SK-N-SH (cell line): Measurements from ENCODE around the gene SEMA3C. TPM values are rescaled to one million over a fixed set of nuclear protein-coding genes. Genes with fewer than 3 reads are reported as not detected.
A peak's percentile ranks its signal among the peaks of the same experiment; 100 is the strongest.

Experiments used
- CTCF ChIA-PET: fragments of 300-600, 350-600 bp; formaldehyde crosslinking; extraction: SDS; loops from one replicate; lab custom pipeline; 2021; lab: Yijun Ruan, JAX
- POLR2A ChIA-PET: fragments of 350-600 bp; sonication (Branson Sonifier 250); formaldehyde crosslinking; extraction: SDS; loops from one replicate; lab custom pipeline; 2020; ENCODE audit warnings: antibody characterized with exemption, inconsistent platforms; lab: Yijun Ruan, JAX
- DNase-seq: peaks from one replicate; pipeline ENCODE4 v3.0.0; 2012
- H2AFZ ChIP-seq: fragments of 200-600 bp; sonication (generic); 2 replicates; pipeline ENCODE4 v1.8.1; 2016; ENCODE audit warnings: antibody characterized with exemption, mild to moderate bottlenecking, low read depth
- H3F3A ChIP-seq: fragments of 200-600 bp; sonication (generic); replicated peaks from 2 replicates; pipeline ENCODE3; 2016; ENCODE audit warnings: antibody characterized with exemption, mild to moderate bottlenecking; ENCODE audit not compliant: insufficient read depth
- H3K27ac ChIP-seq, 2 experiments: fragments of 200-500 bp in 1 of 2; fragments of 200-600 bp in 1 of 2; sonication (Bioruptor generic) in 1 of 2; sonication (generic), shearing (Covaris generic) in 1 of 2; 2 replicates each; pipeline versions ENCODE4 v1.5.1 to v1.6.1; 2014 to 2016; ENCODE audit warnings: low read depth in 2 of 2, inconsistent platforms in 1 of 2, low read length in 1 of 2, mild to moderate bottlenecking in 1 of 2, mixed read lengths in 1 of 2
- H3K27me3 ChIP-seq: fragments of 200-600 bp; sonication (generic), shearing (Covaris generic); 2 replicates; pipeline ENCODE4 v1.6.1; 2016; ENCODE audit warnings: mixed run types; ENCODE audit not compliant: insufficient read depth
- H3K36me3 ChIP-seq, 2 experiments: fragments of 200-500 bp in 1 of 2; fragments of 200-600 bp in 1 of 2; sonication (Bioruptor generic) in 1 of 2; sonication (generic) in 1 of 2; replicated peaks in 1 of 2; 2 replicates each; pipeline versions ENCODE3 to v1.5.1; 2014 to 2016; ENCODE audit warnings: low read length in 1 of 2, mild to moderate bottlenecking in 1 of 2; ENCODE audit not compliant: insufficient read depth in 2 of 2, control insufficient read depth in 1 of 2
- H3K4me1 ChIP-seq, 2 experiments: fragments of 200-500 bp in 1 of 2; fragments of 200-600 bp in 1 of 2; sonication (Bioruptor generic) in 1 of 2; sonication (generic), shearing (Covaris generic) in 1 of 2; 2 replicates each; pipeline versions ENCODE4 v1.5.1 to v1.6.1; 2014 to 2016; ENCODE audit warnings: low read depth in 1 of 2, low read length in 1 of 2, mixed run types in 1 of 2; ENCODE audit not compliant: insufficient read depth in 2 of 2, control insufficient read depth in 1 of 2
- H3K4me2 ChIP-seq: fragments of 200-600 bp; sonication (generic), shearing (Covaris generic); 2 replicates; pipeline ENCODE4 v1.6.1; 2017; ENCODE audit warnings: mixed run types
- H3K4me3 ChIP-seq, 2 experiments: fragments of 200-500 bp in 1 of 2; fragments of 200-600 bp in 1 of 2; sonication (Bioruptor generic) in 1 of 2; sonication (generic), shearing (Covaris generic) in 1 of 2; 2 replicates each; pipeline versions ENCODE4 v1.5.1 to v1.8.1; 2014 to 2016; ENCODE audit warnings: low read depth in 2 of 2, inconsistent platforms in 1 of 2, low read length in 1 of 2, mild to moderate bottlenecking in 1 of 2, mixed read lengths in 1 of 2, moderate library complexity in 1 of 2
- H3K79me2 ChIP-seq: fragments of 200-600 bp; sonication (generic); 2 replicates; pipeline ENCODE4 v1.8.1; 2017; ENCODE audit warnings: mild to moderate bottlenecking; ENCODE audit not compliant: insufficient read depth
- H3K9ac ChIP-seq: fragments of 200-600 bp; sonication (generic); 2 replicates; pipeline ENCODE4 v1.6.1; 2017; ENCODE audit warnings: mixed run types
- H3K9me2 ChIP-seq: fragments of 200-600 bp; sonication (generic); 2 replicates; pipeline ENCODE4 v1.6.1; 2017; ENCODE audit warnings: mixed run types
- H3K9me3 ChIP-seq: fragments of 200-600 bp; sonication (generic); 2 replicates; pipeline ENCODE4 v1.6.1; 2017; ENCODE audit warnings: mixed run types, mild to moderate bottlenecking, moderate library complexity
- H4K20me1 ChIP-seq: fragments of 200-600 bp; sonication (generic); 2 replicates; pipeline ENCODE4 v1.6.1; 2017; ENCODE audit warnings: mild to moderate bottlenecking, mixed run types; ENCODE audit not compliant: insufficient read depth
- EZH2phosphoT487 ChIP-seq: fragments of 200-600 bp; sonication (generic); IDR thresholded peaks from 2 replicates; pipeline ENCODE4 v1.6.1; 2017; ENCODE audit warnings: low read depth, mixed run types, mild to moderate bottlenecking, antibody characterized with exemption, moderate library complexity, borderline replicate concordance
- FOSL2 ChIP-seq: IDR thresholded peaks from 2 replicates; pipeline ENCODE4 v1.4.0; 2012; ENCODE audit warnings: low read depth, mild to moderate bottlenecking, moderate library complexity, borderline replicate concordance
- GABPA ChIP-seq: IDR thresholded peaks from 2 replicates; pipeline ENCODE4 v1.4.0; 2012; ENCODE audit warnings: low read depth, mild to moderate bottlenecking
- JUND ChIP-seq: IDR thresholded peaks from 2 replicates; pipeline ENCODE4 v1.4.0; 2012
- MEF2A ChIP-seq: IDR thresholded peaks from 2 replicates; pipeline ENCODE4 v1.4.0; 2012; ENCODE audit warnings: low read depth, borderline replicate concordance
- SMC3 ChIP-seq: IDR thresholded peaks from 2 replicates; pipeline ENCODE4 v1.6.1; 2012; ENCODE audit warnings: low read depth, low read length, improper control_type of control experiment
- WGBS: methylation state at CpG from one replicate; pipeline ENCODE4 v1.1.6; 2017; ENCODE audit warnings: low lambda C conversion rate; 5-methylcytosine and 5-hydroxymethylcytosine counted together
- polyA plus RNA-seq, 3 experiments: library from polyadenylated mRNA; depleted of rRNA; stranded (reverse); fragments of >200 nt; gene quantifications; 2 replicates each; pipeline ENCODE4 v1.2.3, GENCODE V29; 2012
- TF ChIP-seq, protein P1 (sequence below): IDR thresholded peaks from 2 replicates; pipeline ENCODE4 v1.4.0; 2012; ENCODE audit warnings: low read depth, borderline replicate concordance
- TF ChIP-seq, protein P2 (sequence below): IDR thresholded peaks from 2 replicates; pipeline ENCODE4; 2012

Gene SEMA3C
- polyA plus RNA-seq, 1 of the 3 experiments (the other 2 are of a cell fraction) = 51.1 TPM

DNA sequence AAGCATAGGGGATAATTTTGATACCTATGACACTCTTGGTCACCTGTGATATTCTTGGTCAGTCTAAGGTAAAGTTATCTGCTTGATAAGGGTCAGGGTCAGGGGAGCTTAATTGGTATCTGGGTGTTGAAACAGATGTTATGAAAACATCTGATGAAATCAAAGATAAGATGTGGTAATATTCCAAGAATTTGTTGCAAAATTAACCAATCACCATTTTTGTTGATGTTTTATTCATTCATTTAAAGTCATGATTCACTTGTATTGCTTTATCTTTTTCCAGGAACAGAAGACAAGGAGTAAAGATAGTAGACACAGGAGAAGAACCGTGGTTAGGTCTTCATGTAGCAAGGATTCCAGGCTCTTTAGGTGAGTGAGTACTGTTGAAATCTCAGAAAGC is 103.1 kb downstream of the SEMA3C start:
- no peak overlapping the region for H3K27ac ChIP-seq
- H3K36me3 ChIP-seq = peaks cover 14 to 19% of the 10 kb centered on the region in 2 experiments

DNA sequence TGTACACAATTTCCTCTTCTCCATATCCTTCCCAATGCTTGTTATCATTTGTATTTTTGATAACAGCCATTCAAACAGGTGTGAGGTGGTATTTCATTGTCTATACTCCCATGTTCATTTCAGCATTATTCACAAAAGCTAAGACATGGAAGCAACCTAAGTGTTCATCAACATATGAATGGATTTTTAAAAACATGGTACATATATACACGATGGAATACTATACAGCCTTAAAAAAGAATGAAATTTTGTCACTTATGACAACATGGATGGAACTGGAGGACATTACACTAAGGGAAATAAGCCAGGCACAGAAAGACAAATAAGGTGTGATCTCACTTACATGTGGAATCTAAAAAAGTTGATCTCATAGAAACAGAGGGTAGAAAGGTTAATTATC is 109.3 kb downstream of the SEMA3C start:
- Histone ChIP-seq H3K4me3 (no peak overlapping the region), H3K27me3 (no peaks in the 10 kb centered on the region), H3K9ac (no peak overlapping the region), H3K9me2 (no peaks in the 10 kb centered on the region), H3K79me2 (no peaks in the 10 kb centered on the region), H3K36me3 (peaks cover 5 to 19% of the 10 kb centered on the region in 2 experiments), H3K27ac (peak overlapping the region in 1 of 2 experiments; percentile 45; a peak in 2 of 4 replicates), H4K20me1 (no peaks in the 10 kb centered on the region), H2AFZ (no peak overlapping the region), H3K4me2 (no peak overlapping the region), H3K4me1 (peaks cover 15 to 20% of the 10 kb centered on the region in 2 experiments; a peak in 3 of 4 replicates), H3K9me3 (no peaks in the 10 kb centered on the region; the same call in 1 of the 2 replicates), H3F3A (peaks cover 36% of the 10 kb centered on the region)
- DNase-seq = no peak
- POLR2A ChIA-PET = no interaction called here
- TF ChIP-seq SMC3 = no peak
- TF ChIP-seq EZH2phosphoT487 = no peak
- TF ChIP-seq, protein P1, sequence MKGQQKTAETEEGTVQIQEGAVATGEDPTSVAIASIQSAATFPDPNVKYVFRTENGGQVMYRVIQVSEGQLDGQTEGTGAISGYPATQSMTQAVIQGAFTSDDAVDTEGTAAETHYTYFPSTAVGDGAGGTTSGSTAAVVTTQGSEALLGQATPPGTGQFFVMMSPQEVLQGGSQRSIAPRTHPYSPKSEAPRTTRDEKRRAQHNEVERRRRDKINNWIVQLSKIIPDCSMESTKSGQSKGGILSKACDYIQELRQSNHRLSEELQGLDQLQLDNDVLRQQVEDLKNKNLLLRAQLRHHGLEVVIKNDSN = no peak
- WGBS = 100% methylated on average over 1 of the region's 1 CpG
- CTCF ChIA-PET = interaction anchor here (0.9 kb wide), 1 partner anchor 12 kb away, joined by 3 read pairs; no protein-coding TSS in a partner anchor

More for the DNA sequence above, 103.1 kb downstream of the SEMA3C start:
- Histone ChIP-seq H3K4me3 (no peak overlapping the region), H3K79me2 (no peaks in the 10 kb centered on the region), H2AFZ (no peak overlapping the region), H3K27me3 (no peaks in the 10 kb centered on the region), H3F3A (peaks cover 3% of the 10 kb centered on the region), H3K4me1 (peaks cover 0 to 19% of the 10 kb centered on the region in 2 experiments; a peak in 2 of 4 replicates), H3K4me2 (no peak overlapping the region), H3K9me3 (no peaks in the 10 kb centered on the region), H3K9ac (no peak overlapping the region), H4K20me1 (no peaks in the 10 kb centered on the region), H3K9me2 (no peaks in the 10 kb centered on the region)
- no peak for TF ChIP-seq GABPA
- no peak for DNase-seq
- ChIA-PET POLR2A (no interaction called here), CTCF (no interaction called here)
- WGBS = 93% methylated on average over 1 of the region's 1 CpG

DNA sequence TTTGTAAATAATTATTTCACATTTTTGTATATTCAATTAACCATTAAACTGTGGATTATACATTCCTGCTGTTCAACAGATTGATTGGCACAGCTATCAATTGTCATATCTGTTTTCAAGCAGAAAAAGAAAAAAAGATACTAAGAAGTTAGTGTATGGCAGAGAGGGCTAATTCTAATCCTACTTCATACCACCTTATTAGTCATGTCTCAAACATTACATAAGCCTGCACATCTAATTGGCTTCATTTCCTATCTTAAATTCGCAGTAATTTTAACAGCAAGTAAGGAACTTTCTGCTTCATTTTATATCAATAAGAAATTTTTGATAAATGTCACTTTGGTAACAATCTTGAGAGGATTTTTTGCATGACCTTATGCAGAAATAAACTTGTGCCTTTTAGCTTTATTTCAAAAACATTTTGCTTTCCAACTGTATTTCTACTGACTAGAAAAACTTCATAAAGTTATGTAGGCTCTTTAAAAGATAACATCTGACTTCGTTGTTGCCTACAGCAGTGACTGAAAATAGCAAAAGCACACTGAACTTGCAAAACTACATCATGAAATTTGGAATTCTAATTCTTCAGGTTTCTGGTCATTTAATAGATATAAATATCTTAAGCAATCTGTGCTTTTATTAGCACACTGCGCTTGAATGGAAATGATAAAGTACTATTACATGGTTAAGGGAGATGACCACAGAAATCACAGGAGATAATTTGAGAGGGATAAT is 111.5 kb downstream of the SEMA3C start:
- peaks cover 18 to 41% of the 10 kb centered on the region in 2 experiments for H3K36me3 ChIP-seq
- peak overlapping the region; percentile 1; the same call in 1 of the 2 replicates for H2AFZ ChIP-seq
- DNase-seq = no peak
- H3F3A ChIP-seq = peaks cover 36% of the 10 kb centered on the region
- TF ChIP-seq MEF2A (no peak), FOSL2 (peak; percentile 46; the same call in 1 of the 2 replicates), JUND (0 out of 2 replicates have a peak, but pooled peaks have one; percentile 25)
- TF ChIP-seq, protein P2, sequence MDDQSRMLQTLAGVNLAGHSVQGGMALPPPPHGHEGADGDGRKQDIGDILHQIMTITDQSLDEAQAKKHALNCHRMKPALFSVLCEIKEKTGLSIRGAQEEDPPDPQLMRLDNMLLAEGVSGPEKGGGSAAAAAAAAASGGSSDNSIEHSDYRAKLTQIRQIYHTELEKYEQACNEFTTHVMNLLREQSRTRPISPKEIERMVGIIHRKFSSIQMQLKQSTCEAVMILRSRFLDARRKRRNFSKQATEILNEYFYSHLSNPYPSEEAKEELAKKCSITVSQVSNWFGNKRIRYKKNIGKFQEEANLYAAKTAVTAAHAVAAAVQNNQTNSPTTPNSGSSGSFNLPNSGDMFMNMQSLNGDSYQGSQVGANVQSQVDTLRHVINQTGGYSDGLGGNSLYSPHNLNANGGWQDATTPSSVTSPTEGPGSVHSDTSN = 0 out of 2 replicates have a peak, but pooled peaks have one; percentile 3
- H3K27ac ChIP-seq = peak overlapping the region; percentile 33 to 64; a peak in 3 of 4 replicates
- 0 out of 2 replicates have a peak overlapping the region, but pooled peaks have one; percentile 0 for H3K9ac ChIP-seq
- no peaks in the 10 kb centered on the region for H3K79me2 ChIP-seq
- WGBS = 47% methylated on average over 3 of the region's 3 CpGs
- H3K27me3 ChIP-seq = no peaks in the 10 kb centered on the region
- H3K9me3 ChIP-seq = no peaks in the 10 kb centered on the region; the same call in 1 of the 2 replicates
- H3K4me3 ChIP-seq = no peak overlapping the region
- no peaks in the 10 kb centered on the region for H3K9me2 ChIP-seq
- peak overlapping the region; percentile 0; the same call in 1 of the 2 replicates for H3K4me2 ChIP-seq
- ChIA-PET CTCF (interaction anchor here (0.9 to 1.1 kb wide), 5 partner anchors 21 to 237 kb away, joined by 3 to 4 read pairs (median 3); no protein-coding TSS in a partner anchor), POLR2A (no interaction called here)
- H3K4me1 ChIP-seq = peaks cover 15 to 20% of the 10 kb centered on the region in 2 experiments; a peak in 3 of 4 replicates
- no peaks in the 10 kb centered on the region for H4K20me1 ChIP-seq
